MM.1S (cell line): Measurements from ENCODE around the gene NR1H3.

Source experiments
- DNase-seq: peaks from one replicate; pipeline ENCODE4 v3.0.0-alpha.2; 2015
- H2AFZ ChIP-seq: fragments of 300-600 bp; sonication (generic); 2 replicates; pipeline ENCODE4 v1.6.0; 2016; ENCODE audit warnings: antibody characterized with exemption, low read length
- H3F3A ChIP-seq: fragments of 300-600 bp; sonication (generic); 2 replicates; pipeline ENCODE4 v1.6.1; 2016; ENCODE audit warnings: mild to moderate bottlenecking, antibody characterized with exemption, low read length, moderate library complexity, mixed read lengths; ENCODE audit not compliant: insufficient read depth
- H3K27ac ChIP-seq: fragments of 300-600 bp; sonication (generic); 2 replicates; pipeline ENCODE4 v1.5.1; 2016; ENCODE audit warnings: mild to moderate bottlenecking, low read length
- H3K27me3 ChIP-seq: fragments of 300-600 bp; sonication (generic); replicated peaks from 2 replicates; pipeline ENCODE4 v1.6.0; 2016; ENCODE audit warnings: low read length; ENCODE audit not compliant: insufficient read depth
- H3K36me3 ChIP-seq: fragments of 300-600 bp; sonication (generic); replicated peaks from 2 replicates; pipeline ENCODE4 v1.6.1; 2016; ENCODE audit warnings: mild to moderate bottlenecking, low read length, mixed read lengths; ENCODE audit not compliant: insufficient read depth
- H3K4me1 ChIP-seq: fragments of 300-600 bp; sonication (generic); 2 replicates; pipeline ENCODE4 v1.6.1; 2016; ENCODE audit warnings: low read length, mixed read lengths
- H3K4me2 ChIP-seq: fragments of 300-600 bp; sonication (generic); 2 replicates; pipeline ENCODE4 v1.6.0; 2016; ENCODE audit warnings: low read depth, low read length
- H3K4me3 ChIP-seq: fragments of 300-600 bp; sonication (generic); 2 replicates; pipeline ENCODE4 v1.5.1; 2016; ENCODE audit warnings: low read length, mixed read lengths
- H3K79me2 ChIP-seq: fragments of 300-600 bp; sonication (generic); 2 replicates; pipeline ENCODE4 v1.6.1; 2016; ENCODE audit warnings: mixed run types, low read length, mixed read lengths
- H3K9ac ChIP-seq: fragments of 300-600 bp; sonication (generic); 2 replicates; pipeline ENCODE4 v1.6.1; 2016; ENCODE audit warnings: low read length, mixed read lengths
- H3K9me2 ChIP-seq: fragments of 300-600 bp; sonication (generic); replicated peaks from 2 replicates; pipeline ENCODE4 v1.6.1; 2016; ENCODE audit warnings: mild to moderate bottlenecking, low read length, mixed read lengths; ENCODE audit not compliant: insufficient read depth
- H3K9me3 ChIP-seq: fragments of 300-600 bp; sonication (generic); replicated peaks from 2 replicates; pipeline ENCODE4 v1.6.1; 2016; ENCODE audit warnings: mild to moderate bottlenecking, low read length, mixed read lengths; ENCODE audit not compliant: insufficient read depth
- H4K20me1 ChIP-seq: fragments of 300-600 bp; sonication (generic); 2 replicates; pipeline ENCODE4 v1.6.1; 2016; ENCODE audit warnings: mild to moderate bottlenecking, low read length, moderate library complexity, mixed read lengths; ENCODE audit not compliant: insufficient read depth
- CTCF ChIP-seq: fragments of 300-600 bp; sonication (generic); IDR thresholded peaks from 2 replicates; pipeline ENCODE4 v1.5.1; 2016; ENCODE audit warnings: antibody characterized with exemption, low read length, mixed read lengths
- EZH2 ChIP-seq: fragments of 300-600 bp; sonication (generic); optimal IDR thresholded peaks from 2 replicates; pipeline ENCODE3; 2017; ENCODE audit warnings: low read depth, mild to moderate bottlenecking, antibody characterized with exemption, low read length, mixed read lengths
- EZH2phosphoT487 ChIP-seq: fragments of 300-600 bp; sonication (generic); IDR thresholded peaks from 2 replicates; pipeline ENCODE4 v1.6.1; 2018; ENCODE audit warnings: antibody characterized with exemption, low read length

The NR1H3 gene

GRCh38 chr11:47268448-47269001 lies 10.7 kb downstream of the NR1H3 start:
- Histone ChIP-seq H3K4me3 (0 out of 2 replicates have a peak overlapping the region, but pooled peaks have one; percentile 86), H2AFZ (peak overlapping the region; percentile 95), H3K79me2 (peaks cover 32% of the 10 kb centered on the region), H3K36me3 (no peaks in the 10 kb centered on the region), H3K27me3 (no peaks in the 10 kb centered on the region), H4K20me1 (0 out of 2 replicates have a peak, but pooled peaks cover 10% of the 10 kb centered on the region), H3K9me2 (no peaks in the 10 kb centered on the region), H3K27ac (no peak overlapping the region), H3K4me1 (peaks cover 26% of the 10 kb centered on the region), H3F3A (peaks cover 17% of the 10 kb centered on the region), H3K9me3 (no peaks in the 10 kb centered on the region), H3K4me2 (peak overlapping the region; percentile 94), H3K9ac (no peak overlapping the region)
- no peak for DNase-seq
- TF ChIP-seq CTCF: no peak
- TF ChIP-seq EZH2phosphoT487: no peak
- no peak for TF ChIP-seq EZH2

DNA sequence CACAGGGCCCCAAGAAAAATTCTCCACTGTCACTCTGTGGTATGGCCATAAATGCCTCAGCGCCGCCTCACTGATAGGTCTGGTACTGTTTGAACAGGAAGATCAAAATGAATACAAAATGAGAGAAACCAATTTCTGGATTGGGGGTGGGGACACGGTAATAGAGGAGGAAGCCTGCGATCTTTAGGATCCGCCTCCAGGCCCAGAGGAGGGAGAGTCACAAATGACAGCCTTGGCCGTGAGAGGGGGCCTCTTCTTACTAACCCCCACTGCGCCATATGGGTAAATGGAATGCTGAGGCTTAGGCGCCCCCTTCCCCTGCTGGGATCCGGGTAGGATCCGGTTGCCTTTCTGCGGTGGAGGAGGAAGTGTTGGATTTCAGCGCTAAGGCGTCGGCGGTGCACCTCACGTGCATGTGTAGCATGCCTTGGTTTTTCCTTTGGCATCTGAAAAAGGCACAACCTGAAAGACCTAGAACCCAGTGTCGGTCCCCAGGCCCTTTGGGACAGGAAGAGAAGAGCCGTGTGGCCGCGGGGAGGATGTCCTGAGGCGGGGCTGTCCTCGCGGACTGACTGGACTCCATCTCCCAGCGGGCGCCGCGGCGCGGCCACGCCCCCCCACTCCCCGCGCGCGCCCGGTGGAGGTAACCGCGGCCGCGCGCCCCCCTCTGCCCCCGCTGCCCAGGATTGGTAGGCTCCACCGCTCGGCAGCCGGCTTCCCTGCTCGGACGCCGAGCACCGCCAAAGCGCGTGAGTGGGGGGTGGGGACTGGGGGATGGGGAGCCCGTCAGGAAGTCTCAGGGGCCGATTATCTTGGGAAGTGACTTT lies 11.4 kb downstream of the NR1H3 start:
- peak overlapping the region; percentile 86 for H3K4me3 ChIP-seq
- H3K27ac ChIP-seq: peak overlapping the region; percentile 79
- H3K4me1 ChIP-seq: peaks cover 26% of the 10 kb centered on the region
- H3K9me3 ChIP-seq: no peaks in the 10 kb centered on the region
- 0 out of 2 replicates have a peak, but pooled peaks cover 2% of the 10 kb centered on the region for H3K36me3 ChIP-seq
- H3F3A ChIP-seq: peaks cover 17% of the 10 kb centered on the region
- H3K4me2 ChIP-seq: peak overlapping the region; percentile 94
- peaks cover 39% of the 10 kb centered on the region for H3K79me2 ChIP-seq
- peak overlapping the region; percentile 86 for H3K9ac ChIP-seq
- H4K20me1 ChIP-seq: 0 out of 2 replicates have a peak, but pooled peaks cover 10% of the 10 kb centered on the region
- H3K27me3 ChIP-seq: no peaks in the 10 kb centered on the region
- TF ChIP-seq CTCF (no peak), EZH2phosphoT487 (no peak), EZH2 (no peak)
- DNase-seq: peak; percentile 83
- peak overlapping the region; percentile 95 for H2AFZ ChIP-seq
- H3K9me2 ChIP-seq: no peaks in the 10 kb centered on the region

GRCh38 chr11:47269829-47270305 lies 12.1 kb downstream of the NR1H3 start, which contains the start of gene MADD:
Gene MADD (plus strand): TSS chr11:47270133.
- Histone ChIP-seq H3K79me2 (peaks cover 45% of the 10 kb centered on the region), H4K20me1 (0 out of 2 replicates have a peak, but pooled peaks cover 10% of the 10 kb centered on the region), H3K27me3 (no peaks in the 10 kb centered on the region), H3K9me2 (no peaks in the 10 kb centered on the region), H3K9me3 (no peaks in the 10 kb centered on the region), H3K4me3 (peak within 1 kb of the TSS; percentile 86), H3K4me2 (peak within 1 kb of the TSS; percentile 94), H3F3A (peaks cover 17% of the 10 kb centered on the region), H2AFZ (peak within 1 kb of the TSS; percentile 95), H3K4me1 (peaks cover 26% of the 10 kb centered on the region), H3K36me3 (peaks cover 7% of the 10 kb centered on the region; the same call in 1 of the 2 replicates), H3K27ac (peak within 1 kb of the TSS; percentile 79), H3K9ac (peak within 1 kb of the TSS; percentile 86)
- DNase-seq: peak; percentile 92
- no peak for TF ChIP-seq EZH2
- no peak for TF ChIP-seq EZH2phosphoT487
- TF ChIP-seq CTCF: no peak
